HUES48 (cell line): ENCODE results near the gene STIP1.

Experiments used
- H3K27ac ChIP-seq: one replicate; pipeline ENCODE4 v1.7.0; 2013; ENCODE audit warnings: low read depth, low read length, inconsistent platforms
- H3K27me3 ChIP-seq: 2 replicates; pipeline ENCODE4 v1.6.1; 2013; ENCODE audit warnings: mild to moderate bottlenecking, low read length; ENCODE audit not compliant: control insufficient read depth, insufficient read depth
- H3K36me3 ChIP-seq: 2 replicates; pipeline ENCODE4 v1.6.1; 2013; ENCODE audit warnings: low read length; ENCODE audit not compliant: control insufficient read depth, insufficient read depth
- H3K4me1 ChIP-seq: 2 replicates; pipeline ENCODE4 v1.6.1; 2013; ENCODE audit warnings: mild to moderate bottlenecking, low read length; ENCODE audit not compliant: control insufficient read depth, insufficient read depth
- H3K4me3 ChIP-seq: 2 replicates; pipeline ENCODE4 v1.5.1; 2013; ENCODE audit warnings: mild to moderate bottlenecking, low read depth, low read length
- H3K9ac ChIP-seq: 2 replicates; pipeline ENCODE4 v1.6.1; 2013; ENCODE audit warnings: mild to moderate bottlenecking, low read depth, low read length, moderate library complexity
- H3K9me3 ChIP-seq: 2 replicates; pipeline ENCODE4 v1.6.1; 2013; ENCODE audit warnings: low read length; ENCODE audit not compliant: control insufficient read depth, insufficient read depth

Gene STIP1

DNA sequence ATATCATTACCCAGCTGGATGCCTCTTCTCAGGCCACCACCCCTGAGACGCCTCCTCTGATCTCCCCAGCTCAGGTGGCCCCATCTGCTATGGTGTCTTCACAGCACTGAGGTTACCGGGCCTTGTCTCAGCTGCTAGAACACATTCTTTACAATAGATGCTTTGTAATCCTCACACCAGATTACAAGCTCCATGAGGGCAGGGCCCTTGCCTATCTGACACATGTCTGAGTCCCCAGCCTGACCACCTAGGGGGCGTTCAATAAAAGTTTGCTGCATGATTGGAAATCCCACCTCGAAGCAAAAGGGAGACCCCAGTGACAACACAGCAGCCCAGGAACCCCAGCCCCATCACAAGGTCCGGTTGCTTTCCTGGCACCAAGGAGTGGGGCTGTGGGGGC, 22.0 kb upstream of the STIP1 start:
- no peaks in the 10 kb centered on the region for H3K9me3 ChIP-seq
- no peak overlapping the region for H3K27ac ChIP-seq
- H3K9ac ChIP-seq: no peak overlapping the region

DNA sequence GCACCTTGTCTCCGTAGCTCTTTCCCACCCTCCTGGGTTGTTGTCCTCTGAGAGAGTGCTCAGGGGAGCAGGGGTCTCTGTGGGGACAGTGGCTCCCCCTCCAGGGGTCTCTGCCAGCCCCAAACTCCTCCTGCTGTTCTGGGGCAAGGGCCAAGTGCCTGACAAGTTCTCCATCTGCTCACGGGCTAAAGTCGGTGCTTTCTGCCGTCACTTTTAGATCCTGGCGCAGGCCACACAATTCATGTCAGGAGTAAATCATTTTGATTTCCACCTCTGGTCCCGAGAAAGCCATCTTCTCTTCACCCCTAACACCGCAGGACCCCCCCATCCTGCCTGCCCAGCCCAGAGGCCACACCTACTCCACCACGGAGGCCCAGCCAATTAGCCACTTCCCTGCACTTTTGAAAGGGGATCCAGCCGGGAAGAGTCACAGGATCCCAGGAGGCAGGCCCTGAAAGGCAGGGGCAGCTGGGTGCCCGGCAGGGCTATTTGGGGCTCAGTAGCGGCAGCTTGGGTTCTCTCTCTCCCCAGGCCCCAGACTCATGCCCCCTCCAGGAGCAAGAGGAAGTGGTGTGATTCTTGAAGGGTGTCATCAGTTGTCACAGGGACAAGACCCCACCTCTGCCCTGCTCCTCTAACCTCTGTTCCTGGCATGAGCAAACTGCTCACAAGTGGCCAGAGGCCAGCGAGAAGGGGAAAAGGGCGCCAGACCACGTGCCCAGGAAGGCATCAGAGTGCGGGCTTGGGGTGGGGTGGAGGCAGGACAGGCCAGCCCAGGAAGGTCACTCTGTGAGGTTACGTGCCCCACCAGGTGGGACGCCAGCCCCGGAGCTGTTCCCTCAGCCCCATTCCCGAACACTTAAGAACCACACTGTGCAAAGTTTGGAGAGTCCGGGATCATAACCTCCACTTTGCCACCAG, 21.3 kb upstream of the STIP1 start:
- Histone ChIP-seq H3K9ac (no peak overlapping the region), H3K9me3 (no peaks in the 10 kb centered on the region), H3K27me3 (0 out of 2 replicates have a peak, but pooled peaks cover 4% of the 10 kb centered on the region), H3K27ac (no peak overlapping the region), H3K4me1 (peaks cover 7% of the 10 kb centered on the region), H3K4me3 (peak overlapping the region; percentile 34), H3K36me3 (no peaks in the 10 kb centered on the region)

More for the DNA sequence above, 22.0 kb upstream of the STIP1 start:
- 0 out of 2 replicates have a peak, but pooled peaks cover 4% of the 10 kb centered on the region for H3K27me3 ChIP-seq
- H3K36me3 ChIP-seq: no peaks in the 10 kb centered on the region
- peaks cover 7% of the 10 kb centered on the region for H3K4me1 ChIP-seq
- no peak overlapping the region for H3K4me3 ChIP-seq

DNA sequence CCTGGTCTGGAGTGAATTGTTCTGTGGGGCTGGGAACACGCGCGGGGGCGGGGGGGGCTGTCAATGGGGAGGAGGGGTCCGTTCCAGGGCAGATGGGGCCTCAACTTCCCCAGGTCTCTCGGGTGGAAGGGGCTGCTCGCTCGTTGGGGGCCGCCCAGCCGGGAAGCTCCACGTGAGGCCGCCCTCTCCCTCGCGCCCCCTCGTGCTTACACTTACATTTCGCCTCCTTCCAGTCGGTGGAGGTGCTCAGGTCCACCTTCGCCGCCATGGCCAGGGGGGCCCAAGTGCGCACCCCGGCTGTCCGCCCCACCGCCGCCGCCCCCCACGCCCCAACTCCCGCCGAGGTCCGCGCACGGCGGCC, 20.5 kb upstream of the STIP1 start:
- Histone ChIP-seq H3K27ac (no peak overlapping the region), H3K36me3 (no peaks in the 10 kb centered on the region), H3K4me1 (peaks cover 7% of the 10 kb centered on the region), H3K4me3 (peak overlapping the region; percentile 70; the same call in 1 of the 2 replicates), H3K27me3 (0 out of 2 replicates have a peak, but pooled peaks cover 4% of the 10 kb centered on the region), H3K9ac (no peak overlapping the region), H3K9me3 (no peaks in the 10 kb centered on the region)

DNA sequence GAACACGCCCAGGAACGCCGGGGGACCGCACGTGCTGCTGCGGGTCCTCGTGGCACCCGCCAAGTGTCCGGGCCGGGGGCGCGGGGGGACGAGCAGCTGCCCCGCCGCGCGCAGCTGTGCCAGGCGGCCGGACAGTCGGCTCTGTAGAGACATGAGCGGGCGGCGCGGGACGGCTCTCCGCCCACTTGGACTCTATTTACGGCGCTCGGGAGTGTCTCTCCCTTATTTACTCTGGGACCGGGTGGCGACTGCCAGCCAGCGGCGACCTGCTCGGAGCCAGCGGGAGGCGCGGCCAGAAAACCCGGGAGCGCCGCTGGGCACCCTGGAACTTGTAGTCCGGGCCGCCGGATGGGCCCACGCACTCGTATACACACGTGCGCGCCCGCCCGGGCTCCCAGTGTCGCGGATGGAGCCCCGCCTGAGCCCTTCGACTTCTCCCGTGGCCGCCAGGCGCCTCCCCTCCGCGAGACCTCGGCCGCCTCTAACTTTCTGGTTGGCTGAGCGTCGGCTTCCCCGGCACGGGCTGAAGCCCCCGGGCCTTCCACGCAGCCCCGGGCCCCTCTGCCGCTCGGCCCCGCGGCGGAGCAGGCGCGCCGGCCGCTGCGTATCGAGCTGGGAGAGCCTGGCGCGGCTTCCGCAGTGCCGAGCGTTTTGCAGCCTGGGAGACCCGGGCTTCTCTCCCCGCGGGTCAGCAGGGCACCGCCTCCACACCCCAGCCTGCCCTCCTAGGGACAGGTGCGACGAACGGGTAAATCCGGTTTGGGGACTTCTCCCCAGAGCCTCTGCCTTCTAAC, 19.9 kb upstream of the STIP1 start, which contains the start of gene MACROD1:
MACROD1 (minus strand) TSS at position 272 of the 794 bp plus-strand sequence; CDS start at position 153, 119 bp downstream.
- Histone ChIP-seq H3K27ac (peak within 1 kb of the TSS; percentile 35), H3K27me3 (0 out of 2 replicates have a peak, but pooled peaks cover 4% of the 10 kb centered on the region), H3K4me3 (peak within 1 kb of the TSS; percentile 70), H3K9me3 (no peaks in the 10 kb centered on the region), H3K9ac (no peak within 1 kb of the TSS; the same call in none of the 2 replicates), H3K4me1 (peaks cover 7% of the 10 kb centered on the region), H3K36me3 (no peaks in the 10 kb centered on the region)

DNA sequence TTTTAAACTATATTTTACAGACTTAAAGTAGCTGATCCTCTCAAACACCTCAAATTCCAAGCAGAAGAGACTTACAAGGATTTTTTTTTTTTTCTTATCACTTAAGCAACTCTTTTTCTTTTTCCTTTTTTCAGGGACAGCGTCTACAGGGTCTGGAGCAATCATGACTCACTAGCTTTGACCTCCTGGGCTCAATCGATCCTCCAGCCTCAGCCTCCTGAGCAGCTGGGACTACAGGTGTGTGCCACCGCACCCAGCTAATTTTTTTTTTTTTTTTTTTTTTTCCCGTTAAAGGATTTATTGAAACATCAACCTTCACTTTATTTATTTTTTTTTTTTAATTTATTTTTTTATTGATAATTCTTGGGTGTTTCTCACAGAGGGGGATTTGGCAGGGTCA, 15.6 kb upstream of the STIP1 start:
- Histone ChIP-seq H3K9me3 (peaks cover 4% of the 10 kb centered on the region; the same call in 1 of the 2 replicates), H3K27ac (no peak overlapping the region), H3K4me1 (no peaks in the 10 kb centered on the region), H3K4me3 (no peak overlapping the region), H3K9ac (no peak overlapping the region), H3K36me3 (no peaks in the 10 kb centered on the region), H3K27me3 (0 out of 2 replicates have a peak, but pooled peaks cover 4% of the 10 kb centered on the region)

DNA sequence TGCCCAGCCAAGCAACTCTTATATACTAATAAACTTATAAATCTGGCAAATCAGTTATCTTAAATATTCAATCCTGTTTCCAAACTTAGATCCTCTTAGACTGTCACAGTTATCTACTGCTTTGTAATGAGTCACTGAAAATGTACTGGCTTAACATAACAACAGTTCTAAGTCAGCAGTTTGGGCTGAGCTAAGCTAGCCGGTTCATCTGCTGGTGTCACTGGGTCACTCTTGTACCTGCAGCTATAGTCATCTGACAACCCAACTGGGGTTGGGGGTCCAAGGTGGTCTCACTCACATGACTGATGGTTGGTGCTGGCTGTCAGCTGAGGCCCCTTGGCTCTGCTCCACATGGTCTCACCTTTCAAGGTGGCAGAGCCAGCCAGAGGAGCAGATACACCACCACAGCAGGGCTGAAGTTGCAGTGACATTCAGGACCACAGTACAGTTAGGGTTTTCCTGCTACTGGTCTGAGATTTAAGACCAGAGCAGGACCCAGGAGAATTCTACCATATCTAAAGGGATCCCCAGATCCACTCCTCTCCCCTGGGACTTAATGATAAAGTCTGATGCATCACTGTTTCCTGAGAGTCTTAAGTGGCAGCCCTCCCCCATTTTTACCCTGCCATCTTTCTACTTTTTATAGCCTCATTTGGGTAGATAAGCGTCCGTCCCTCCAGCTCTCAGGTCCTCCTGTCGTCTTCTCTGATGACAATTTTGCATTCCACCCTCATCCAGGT, 12.2 kb upstream of the STIP1 start:
- no peak overlapping the region for H3K27ac ChIP-seq
- H3K4me3 ChIP-seq: no peak overlapping the region
- peaks cover 4% of the 10 kb centered on the region; the same call in 1 of the 2 replicates for H3K9me3 ChIP-seq
- no peaks in the 10 kb centered on the region for H3K36me3 ChIP-seq
- no peaks in the 10 kb centered on the region for H3K4me1 ChIP-seq
- no peaks in the 10 kb centered on the region for H3K27me3 ChIP-seq
- H3K9ac ChIP-seq: no peak overlapping the region

DNA sequence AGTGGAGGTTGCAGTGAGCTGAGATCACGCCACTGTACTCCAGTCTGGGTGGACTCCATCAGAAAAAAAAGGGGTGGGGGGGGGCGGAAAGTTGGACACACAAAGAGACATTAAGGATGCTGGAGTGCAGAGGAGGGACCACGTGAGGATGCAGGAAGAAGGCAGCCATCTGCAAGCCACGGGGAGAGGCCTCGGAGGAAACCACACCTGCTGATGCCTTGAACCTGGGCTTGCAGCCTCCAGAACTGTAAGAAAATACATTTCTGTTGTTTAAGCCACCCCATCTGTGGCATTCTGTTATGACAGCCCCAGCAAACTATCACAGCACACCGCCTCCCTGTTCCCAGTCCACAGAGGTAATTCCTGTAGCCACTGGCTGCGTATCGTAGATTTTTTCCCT, 9.2 kb upstream of the STIP1 start:
- Histone ChIP-seq H3K4me1 (peaks cover 1% of the 10 kb centered on the region; the same call in 1 of the 2 replicates), H3K9ac (no peak overlapping the region), H3K4me3 (no peak overlapping the region), H3K27ac (no peak overlapping the region), H3K27me3 (no peaks in the 10 kb centered on the region), H3K36me3 (peaks cover 9% of the 10 kb centered on the region), H3K9me3 (peaks cover 4% of the 10 kb centered on the region; the same call in 1 of the 2 replicates)

DNA sequence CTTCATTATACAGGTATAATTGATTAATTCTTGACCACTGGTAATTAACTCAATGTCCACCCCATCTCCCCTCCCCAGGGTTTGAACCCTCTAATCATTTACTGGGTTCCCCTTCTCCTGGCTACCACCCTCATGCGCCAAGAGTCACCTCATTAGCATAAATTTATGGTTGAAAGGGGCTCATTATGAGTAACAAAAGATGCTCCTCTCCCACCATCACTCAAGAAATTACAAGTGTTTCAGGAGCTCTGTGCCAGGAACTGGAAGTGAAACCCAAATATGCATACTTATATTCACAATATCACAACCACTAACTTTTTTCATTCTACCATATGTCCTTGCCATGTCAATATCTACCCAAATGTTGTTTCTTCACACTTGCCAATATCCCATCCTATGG, 7.8 kb upstream of the STIP1 start:
- no peak overlapping the region for H3K4me3 ChIP-seq
- peaks cover 9% of the 10 kb centered on the region for H3K36me3 ChIP-seq
- H3K9me3 ChIP-seq: peaks cover 4% of the 10 kb centered on the region; the same call in 1 of the 2 replicates
- H3K27ac ChIP-seq: no peak overlapping the region
- no peaks in the 10 kb centered on the region for H3K27me3 ChIP-seq
- H3K9ac ChIP-seq: no peak overlapping the region
- H3K4me1 ChIP-seq: peaks cover 4% of the 10 kb centered on the region; the same call in 1 of the 2 replicates

DNA sequence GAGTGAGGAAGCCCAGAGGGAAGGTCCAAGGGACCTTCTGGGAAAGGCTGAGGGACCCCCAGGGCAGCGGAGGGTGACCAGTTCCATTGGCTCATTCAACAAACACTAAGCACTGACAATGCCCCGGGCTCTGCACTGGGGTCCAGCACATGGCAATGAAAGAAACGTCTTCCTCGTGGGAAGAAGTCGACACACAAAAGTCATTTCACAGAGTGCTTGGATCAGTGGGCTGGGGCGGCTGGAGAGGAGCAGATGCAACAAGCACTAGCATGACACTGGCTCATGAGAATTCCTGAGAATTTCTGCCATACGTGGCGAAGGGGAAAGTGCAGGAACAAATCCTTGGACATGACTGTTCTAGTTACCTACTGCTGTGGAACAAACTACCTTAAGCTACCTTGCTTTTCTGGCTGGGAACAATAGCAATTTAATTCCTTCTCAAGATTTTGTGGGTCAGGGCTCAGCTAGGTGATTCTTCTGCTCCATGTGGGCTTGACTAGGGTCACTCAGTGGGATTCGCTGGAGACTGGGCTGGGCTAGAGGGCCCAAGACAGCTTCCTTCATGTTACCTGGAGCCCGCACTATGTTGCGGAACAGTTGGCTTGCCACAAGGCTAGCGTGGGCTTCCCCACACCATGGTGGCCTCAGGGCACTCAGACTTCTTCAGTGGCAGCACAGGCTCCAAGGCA, 6.9 kb upstream of the STIP1 start:
- Histone ChIP-seq H3K36me3 (peaks cover 9% of the 10 kb centered on the region), H3K9ac (no peak overlapping the region), H3K27ac (no peak overlapping the region), H3K27me3 (no peaks in the 10 kb centered on the region), H3K4me1 (peaks cover 4% of the 10 kb centered on the region; the same call in 1 of the 2 replicates), H3K4me3 (no peak overlapping the region), H3K9me3 (no peaks in the 10 kb centered on the region; the same call in 1 of the 2 replicates)

DNA sequence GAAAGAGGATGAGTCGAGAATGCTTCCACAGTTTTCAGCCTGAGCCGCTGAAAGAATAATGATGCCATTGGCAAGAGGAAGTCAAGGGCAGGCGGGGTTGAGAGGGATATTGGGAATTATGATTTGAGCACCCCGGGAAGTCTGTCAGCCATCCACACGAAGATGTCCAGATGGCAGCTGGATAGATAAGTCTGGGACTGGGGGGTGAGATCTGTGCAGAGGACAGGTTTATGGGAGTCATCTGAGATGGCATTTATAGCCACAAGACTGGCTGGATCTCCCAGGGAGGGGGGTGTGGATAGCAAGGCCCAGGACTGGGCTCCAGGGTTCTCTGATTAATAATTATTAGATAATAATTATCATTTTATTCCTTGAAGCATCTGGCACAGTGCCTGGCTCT, 5.1 kb upstream of the STIP1 start:
- no peak overlapping the region for H3K9ac ChIP-seq
- peaks cover 9% of the 10 kb centered on the region for H3K36me3 ChIP-seq
- H3K4me1 ChIP-seq: peaks cover 7% of the 10 kb centered on the region; the same call in 1 of the 2 replicates
- H3K4me3 ChIP-seq: no peak overlapping the region
- H3K9me3 ChIP-seq: no peaks in the 10 kb centered on the region
- no peak overlapping the region for H3K27ac ChIP-seq
- H3K27me3 ChIP-seq: no peaks in the 10 kb centered on the region
